Measurements from ENCODE around the gene ATXN7L3. TPM values are rescaled to one million over a fixed set of nuclear protein-coding genes. Genes with fewer than 3 reads are reported as not detected.

The ATXN7L3 gene
- total and polyA plus RNA-seq, 9 of the 15 experiments (the other 6 are each of a cell fraction or from before 2014, with no cell fraction given) = 0.62 to 66.1 (median 33.2) TPM

GRCh38 chr17:44210342-44211192 lies 10.9 kb upstream of the ATXN7L3 start (continued):
- TF ChIP-seq HCFC1 (IDR thresholded peaks at IDR 0.05; ENCODE audit: low read depth, low read length) (peak; percentile 62; the same call in 1 of the 2 replicates), ZBTB5 (IDR thresholded peaks at IDR 0.05) (no peak), ZNF311 (CRISPR knock-in tag; IDR thresholded peaks at IDR 0.05) (no peak), ELF4 (CRISPR knock-in tag; IDR thresholded peaks at IDR 0.05) (no peak), ZNF584 (CRISPR knock-in tag; IDR thresholded peaks at IDR 0.05; ENCODE audit: low read depth) (no peak), ZNF551 (CRISPR knock-in tag; IDR thresholded peaks at IDR 0.05) (no peak), HDAC8 (tag; IDR thresholded peaks at IDR 0.05) (0 out of 2 replicates have a peak, but pooled peaks have one; percentile 26), SMARCB1 (IDR thresholded peaks at IDR 0.05; ENCODE audit: insufficient read length, low read depth) (peak; percentile 47), HBP1 (CRISPR knock-in tag; IDR thresholded peaks at IDR 0.05) (0 out of 2 replicates have a peak, but pooled peaks have one; percentile 10), HINFP (tag; conservative IDR thresholded peaks at IDR 0.05; ENCODE audit: low read depth) (no peak), E4F1 (CRISPR knock-in tag; IDR thresholded peaks at IDR 0.05; ENCODE audit: borderline replicate concordance) (no peak), YBX1 (IDR thresholded peaks at IDR 0.05) (no peak), SMARCE1 (IDR thresholded peaks at IDR 0.05) (no peak), ZNF121 (CRISPR knock-in tag; conservative IDR thresholded peaks at IDR 0.05) (no peak), E2F4 (CRISPR knock-in tag; IDR thresholded peaks at IDR 0.05; ENCODE audit: low read depth) (no peak; the same call in 1 of the 2 replicates), TAL1 (IDR thresholded peaks at IDR 0.05) (no peak), TEAD2 (tag; IDR thresholded peaks at IDR 0.05) (no peak)

All from K562 (cell line).